ENCODE data around the gene NFKBIB.

Gene NFKBIB

DNA sequence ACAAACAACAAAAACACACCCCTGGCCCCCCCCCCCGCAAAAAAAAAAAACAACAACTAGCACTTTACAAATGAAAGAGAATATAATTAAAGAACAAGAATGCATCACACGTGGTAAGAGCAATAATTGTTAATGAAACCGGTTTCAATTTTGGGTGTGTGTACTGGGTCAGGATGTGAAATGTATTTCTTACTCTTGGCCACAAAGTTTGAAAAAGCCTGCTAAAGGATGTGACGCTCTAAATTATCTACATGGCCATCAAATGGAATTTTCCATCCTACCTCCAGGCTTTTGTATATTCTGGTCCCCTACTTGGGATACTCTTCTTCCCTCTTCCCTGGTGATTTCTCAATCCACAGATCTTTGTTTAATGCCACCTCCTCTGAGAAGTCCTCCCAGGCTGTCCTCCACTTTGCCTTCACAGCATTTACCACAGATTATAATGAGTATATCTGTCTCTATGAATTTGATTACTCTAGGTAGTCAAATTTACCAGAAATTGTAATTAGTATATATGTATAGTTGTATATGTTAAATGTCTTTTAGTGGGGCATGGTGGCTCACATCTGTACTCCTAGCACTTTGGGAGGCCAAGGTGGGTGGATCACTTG is 28.7 kb downstream of the NFKBIB start:
- H3K4me3 ChIP-seq (ENCODE audit: low read depth, low read length), result no peak overlapping the region
- TF ChIP-seq, protein P1, sequence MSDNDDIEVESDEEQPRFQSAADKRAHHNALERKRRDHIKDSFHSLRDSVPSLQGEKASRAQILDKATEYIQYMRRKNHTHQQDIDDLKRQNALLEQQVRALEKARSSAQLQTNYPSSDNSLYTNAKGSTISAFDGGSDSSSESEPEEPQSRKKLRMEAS (IDR thresholded peaks at IDR 0.05; ENCODE audit: low read depth, low read length), result no peak
- TF ChIP-seq MYC (IDR thresholded peaks at IDR 0.05; ENCODE audit: low read depth, low read length) (no peak), POLR2A (IDR thresholded peaks at IDR 0.05; ENCODE audit: extremely low read depth, insufficient read length) (no peak)

DNA sequence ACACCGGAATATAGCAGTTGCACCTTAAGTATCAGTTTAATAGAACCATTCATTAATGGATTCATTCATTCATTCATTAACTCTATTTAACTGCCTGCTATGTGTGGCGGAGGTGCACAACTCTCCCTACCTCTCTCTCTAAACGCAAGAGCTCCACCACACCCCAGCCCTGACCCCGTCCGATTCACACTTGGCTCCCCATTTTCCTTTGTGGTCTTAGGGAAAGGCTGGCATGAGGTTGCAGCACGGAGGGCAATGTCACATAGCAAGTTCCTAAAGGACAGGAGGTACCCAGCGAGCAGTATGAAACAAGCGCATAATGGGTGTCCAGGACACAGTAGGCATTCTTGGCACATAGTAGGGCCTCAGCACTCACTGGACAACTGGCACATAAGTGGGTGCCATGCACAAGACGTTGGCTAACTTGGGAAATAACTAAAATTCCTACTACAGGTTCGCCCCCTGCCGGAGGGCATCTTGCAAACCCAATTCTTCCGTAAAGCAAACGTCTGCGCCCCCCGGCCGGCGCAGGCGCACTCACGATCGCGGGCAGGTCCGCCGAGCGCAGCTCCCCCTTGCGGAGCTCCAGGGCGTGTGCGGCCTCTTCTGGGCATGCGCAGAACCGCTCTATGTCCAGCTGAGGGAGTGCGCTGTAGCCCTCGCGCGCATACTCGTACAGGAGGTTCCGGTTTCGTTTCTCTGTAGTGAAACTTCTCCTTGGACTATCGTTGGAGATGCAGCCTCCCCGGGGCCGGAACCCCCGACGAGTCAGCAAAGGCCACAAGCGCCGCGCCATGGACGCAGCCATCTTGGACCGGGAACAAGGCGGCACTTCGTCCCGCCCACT is 30.4 kb downstream of the NFKBIB start, which contains the start of gene SARS2:
Gene SARS2, minus strand, starts transcription at position 835 of the 847 bp plus-strand sequence. Its CDS starts 27 bp downstream, at position 808.
- peak; percentile 90 for DNase-seq (ENCODE audit: low read depth)
- H3K4me3 ChIP-seq (ENCODE audit: low read depth, low read length), result peak within 1 kb of the TSS; percentile 96
- TF ChIP-seq POLR2A (IDR thresholded peaks at IDR 0.05; ENCODE audit: extremely low read depth, insufficient read length) (peak; percentile 74), MYC (IDR thresholded peaks at IDR 0.05; ENCODE audit: low read depth, low read length) (no peak)
- TF ChIP-seq, protein P1 (IDR thresholded peaks at IDR 0.05; ENCODE audit: low read depth, low read length), result 0 out of 2 replicates have a peak, but pooled peaks have one; percentile 6
- TF ChIP-seq, protein P2, sequence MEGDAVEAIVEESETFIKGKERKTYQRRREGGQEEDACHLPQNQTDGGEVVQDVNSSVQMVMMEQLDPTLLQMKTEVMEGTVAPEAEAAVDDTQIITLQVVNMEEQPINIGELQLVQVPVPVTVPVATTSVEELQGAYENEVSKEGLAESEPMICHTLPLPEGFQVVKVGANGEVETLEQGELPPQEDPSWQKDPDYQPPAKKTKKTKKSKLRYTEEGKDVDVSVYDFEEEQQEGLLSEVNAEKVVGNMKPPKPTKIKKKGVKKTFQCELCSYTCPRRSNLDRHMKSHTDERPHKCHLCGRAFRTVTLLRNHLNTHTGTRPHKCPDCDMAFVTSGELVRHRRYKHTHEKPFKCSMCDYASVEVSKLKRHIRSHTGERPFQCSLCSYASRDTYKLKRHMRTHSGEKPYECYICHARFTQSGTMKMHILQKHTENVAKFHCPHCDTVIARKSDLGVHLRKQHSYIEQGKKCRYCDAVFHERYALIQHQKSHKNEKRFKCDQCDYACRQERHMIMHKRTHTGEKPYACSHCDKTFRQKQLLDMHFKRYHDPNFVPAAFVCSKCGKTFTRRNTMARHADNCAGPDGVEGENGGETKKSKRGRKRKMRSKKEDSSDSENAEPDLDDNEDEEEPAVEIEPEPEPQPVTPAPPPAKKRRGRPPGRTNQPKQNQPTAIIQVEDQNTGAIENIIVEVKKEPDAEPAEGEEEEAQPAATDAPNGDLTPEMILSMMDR (IDR thresholded peaks at IDR 0.05; ENCODE audit: low read depth, low read length), result peak; percentile 85

More for the DNA sequence above, 28.7 kb downstream of the NFKBIB start:
- no peak for DNase-seq (ENCODE audit: low read depth)

DNA sequence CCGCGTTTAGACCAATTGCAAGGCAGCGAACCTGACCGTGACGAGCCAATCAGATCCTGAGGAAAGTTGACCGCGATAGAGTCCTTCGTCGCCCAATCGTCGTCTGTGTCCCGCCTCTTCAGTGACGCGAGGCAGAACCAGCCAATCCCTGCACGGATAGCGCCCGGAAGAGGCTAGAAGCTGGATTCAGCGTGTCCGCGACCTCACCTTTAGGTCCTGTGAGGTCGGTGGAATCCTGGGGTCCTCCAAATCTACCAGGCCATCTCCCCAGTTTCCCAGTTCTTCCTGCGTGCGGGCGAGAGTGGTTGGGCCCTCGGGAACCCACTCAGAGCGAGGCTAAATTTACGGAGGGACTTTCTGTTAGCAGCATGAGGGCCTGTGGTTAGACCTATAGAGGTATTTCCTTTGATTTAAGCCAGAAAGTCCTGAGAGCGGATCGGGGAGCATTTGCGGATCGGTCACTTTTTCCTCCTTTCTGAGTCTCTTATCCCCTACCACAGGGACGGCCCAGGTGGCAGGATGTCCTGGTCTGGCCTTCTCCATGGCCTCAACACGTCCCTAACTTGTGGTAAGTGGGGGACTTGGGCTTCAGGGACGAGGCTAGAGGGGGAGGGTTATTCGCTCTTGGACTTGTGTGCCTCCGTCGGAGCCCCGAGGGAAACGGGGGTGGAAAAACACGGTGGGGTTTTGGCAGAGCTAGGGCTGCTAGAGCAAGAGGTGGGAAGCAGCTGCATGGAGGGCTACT is 31.2 kb downstream of the NFKBIB start, which contains the start of gene MRPS12:
Gene MRPS12, plus strand, starts transcription at position 169 of the 745 bp plus-strand sequence. Its CDS starts 351 bp downstream, at position 520.
- H3K4me3 ChIP-seq (ENCODE audit: low read depth, low read length), result peak within 1 kb of the TSS; percentile 96
- DNase-seq (ENCODE audit: low read depth), result peak; percentile 97
- TF ChIP-seq MYC (IDR thresholded peaks at IDR 0.05; ENCODE audit: low read depth, low read length), result peak; percentile 66
- TF ChIP-seq, protein P1 (IDR thresholded peaks at IDR 0.05; ENCODE audit: low read depth, low read length), result peak; percentile 68
- TF ChIP-seq, protein P2 (IDR thresholded peaks at IDR 0.05; ENCODE audit: low read depth, low read length), result no peak
- peak; percentile 81 for TF ChIP-seq POLR2A (IDR thresholded peaks at IDR 0.05; ENCODE audit: extremely low read depth, insufficient read length)

DNA sequence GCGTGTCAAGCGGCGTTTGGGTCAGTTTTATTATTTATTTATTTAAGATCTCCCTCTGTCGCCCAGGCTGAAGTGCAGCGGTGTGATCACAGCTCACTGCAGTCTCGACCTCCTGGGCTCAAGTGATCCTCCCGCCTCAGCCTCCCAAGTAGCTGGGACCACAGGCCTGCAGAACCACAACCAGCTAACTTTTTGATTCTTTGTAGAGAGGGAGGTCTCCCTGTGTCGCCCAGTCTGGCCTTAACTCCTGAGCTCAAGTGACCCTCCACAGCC is 31.7 kb downstream of the NFKBIB start:
- TF ChIP-seq POLR2A (IDR thresholded peaks at IDR 0.05; ENCODE audit: extremely low read depth, insufficient read length), result no peak
- TF ChIP-seq, protein P2 (IDR thresholded peaks at IDR 0.05; ENCODE audit: low read depth, low read length), result no peak
- no peak for TF ChIP-seq MYC (IDR thresholded peaks at IDR 0.05; ENCODE audit: low read depth, low read length)
- TF ChIP-seq, protein P1 (IDR thresholded peaks at IDR 0.05; ENCODE audit: low read depth, low read length), result no peak
- DNase-seq (ENCODE audit: low read depth), result no peak
- H3K4me3 ChIP-seq (ENCODE audit: low read depth, low read length), result peak overlapping the region; percentile 96

DNA sequence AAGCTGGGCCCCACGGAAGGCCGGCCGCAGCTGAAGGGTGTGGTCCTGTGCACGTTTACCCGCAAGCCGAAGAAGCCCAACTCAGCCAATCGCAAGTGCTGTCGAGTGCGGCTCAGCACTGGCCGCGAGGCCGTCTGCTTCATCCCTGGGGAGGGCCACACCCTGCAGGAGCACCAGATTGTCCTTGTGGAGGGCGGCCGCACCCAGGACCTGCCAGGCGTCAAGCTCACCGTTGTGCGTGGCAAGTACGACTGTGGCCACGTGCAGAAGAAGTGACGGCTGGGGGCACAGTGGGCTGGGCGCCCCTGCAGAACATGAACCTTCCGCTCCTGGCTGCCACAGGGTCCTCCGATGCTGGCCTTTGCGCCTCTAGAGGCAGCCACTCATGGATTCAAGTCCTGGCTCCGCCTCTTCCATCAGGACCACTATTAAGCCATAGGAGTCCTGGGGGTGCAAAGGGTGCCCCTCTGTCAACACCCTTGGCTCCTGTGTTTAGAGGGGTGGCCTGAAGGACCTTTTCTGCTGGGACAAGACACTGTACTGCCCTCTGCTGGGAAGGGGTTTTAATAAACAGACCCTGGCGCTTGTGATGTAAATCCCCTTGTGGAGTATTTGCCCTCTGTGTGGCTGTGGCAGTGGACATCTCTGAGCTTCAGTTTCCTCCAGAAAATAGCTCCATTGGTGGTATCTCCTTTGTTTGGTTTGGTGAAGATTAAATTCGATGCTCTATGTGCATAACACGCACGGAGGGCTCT is 32.8 kb downstream of the NFKBIB start:
- peak; percentile 45 for DNase-seq (ENCODE audit: low read depth)
- H3K4me3 ChIP-seq (ENCODE audit: low read depth, low read length), result no peak overlapping the region
- TF ChIP-seq POLR2A (IDR thresholded peaks at IDR 0.05; ENCODE audit: extremely low read depth, insufficient read length), result no peak
- TF ChIP-seq, protein P1 (IDR thresholded peaks at IDR 0.05; ENCODE audit: low read depth, low read length), result no peak
- TF ChIP-seq, protein P2 (IDR thresholded peaks at IDR 0.05; ENCODE audit: low read depth, low read length), result peak; percentile 16
